Activated CD8-positive, alpha-beta T cell treated with anti-CD3 and anti-CD28 coated beads for 36 hours (primary cell): ENCODE results near the gene HNF4A. TPM values are rescaled to one million over a fixed set of nuclear protein-coding genes. Genes with fewer than 3 reads are reported as not detected.

Source experiments
- ATAC-seq: fragments of 200-7000 bp; cut with Tn5 transposase; one replicate; pipeline ENCODE4 v1.10.0; 2021; ENCODE audit warnings: mild to moderate bottlenecking, moderate library complexity
- CTCF ChIA-PET: fragments of 350-600 bp; sonication (Branson Sonifier 250); formaldehyde crosslinking; loops from one replicate; lab custom pipeline; 2021; ENCODE audit warnings: antibody characterized with exemption; lab: Charles Lee
- POLR2A ChIA-PET: fragments of 350-600 bp; sonication (Branson Sonifier 250); formaldehyde crosslinking; loops from one replicate; lab custom pipeline; 2021; ENCODE audit warnings: antibody characterized with exemption; lab: Charles Lee
- DNase-seq: peaks from one replicate; pipeline ENCODE4 v3.0.0-alpha.2; 2020
- H3K27ac Mint-ChIP-seq: one replicate; pipeline ENCODE4 v1.8.0; 2021; ENCODE audit warnings: mild to moderate bottlenecking, mixed read lengths
- H3K27me3 Mint-ChIP-seq: one replicate; pipeline ENCODE4 v1.8.0; 2021; ENCODE audit warnings: mixed read lengths
- H3K36me3 Mint-ChIP-seq: one replicate; pipeline ENCODE4 v1.8.0; 2021; ENCODE audit warnings: low read depth, mixed read lengths
- H3K4me1 Mint-ChIP-seq: one replicate; pipeline ENCODE4 v1.8.0; 2021; ENCODE audit warnings: low read depth, mixed read lengths
- H3K4me3 Mint-ChIP-seq: one replicate; pipeline ENCODE4 v1.8.0; 2021; ENCODE audit warnings: mild to moderate bottlenecking, moderate library complexity, mixed read lengths
- H3K9me3 Mint-ChIP-seq: one replicate; pipeline ENCODE4 v1.8.0; 2021; ENCODE audit warnings: mixed read lengths
- CTCF ChIP-seq: fragments of 200-600 bp; IDR thresholded peaks from one replicate; pipeline ENCODE4 v1.8.0; 2022; ENCODE audit warnings: antibody characterized with exemption, mild to moderate bottlenecking
- intact Hi-C: fragments of 100-400 bp; cut with micrococcal nuclease; formaldehyde crosslinking; loops from one replicate; pipeline ENCODE4 v1.10.0; 2022
- total RNA-seq, 2 experiments: library from RNA; stranded (reverse); gene quantifications; one replicate each; pipeline ENCODE4 v1.2.3, GENCODE V29; 2021

The HNF4A gene
- total RNA-seq, 2 experiments from 2014 or later = not detected

- no peaks in the 10 kb centered on the region for H3K4me1 Mint-ChIP-seq
- TF ChIP-seq CTCF = no peak
Measured at GRCh38 chr20:44403194-44404112, 48.0 kb downstream of the HNF4A start.

GRCh38 chr20:44404204-44405181, 49.0 kb downstream of the HNF4A start:
- ATAC-seq (no peak), DNase-seq (no peak)
- H3K27me3 Mint-ChIP-seq = no peaks in the 10 kb centered on the region
- CTCF ChIA-PET = no interaction called here
- H3K4me3 Mint-ChIP-seq = no peak overlapping the region
- POLR2A ChIA-PET = no interaction called here
- H3K27ac Mint-ChIP-seq = no peak overlapping the region
- H3K36me3 Mint-ChIP-seq = no peaks in the 10 kb centered on the region
- no peaks in the 10 kb centered on the region for H3K4me1 Mint-ChIP-seq
- no peak for TF ChIP-seq CTCF
- intact Hi-C loops = no loop called here
- peaks cover 2% of the 10 kb centered on the region for H3K9me3 Mint-ChIP-seq

More at GRCh38 chr20:44403194-44404112, 48.0 kb downstream of the HNF4A start:
- Mint-ChIP-seq H3K27me3 (no peaks in the 10 kb centered on the region), H3K36me3 (no peaks in the 10 kb centered on the region), H3K27ac (no peak overlapping the region), H3K9me3 (peaks cover 2% of the 10 kb centered on the region), H3K4me3 (no peak overlapping the region)
- ATAC-seq (no peak), DNase-seq (no peak)
- CTCF ChIA-PET = no interaction called here
- POLR2A ChIA-PET = no interaction called here
- intact Hi-C loops = no loop called here

GRCh38 chr20:44405257-44405656, 49.8 kb downstream of the HNF4A start:
- ChIA-PET POLR2A (no interaction called here), CTCF (no interaction called here)
- intact Hi-C loops = no loop called here
- no peaks in the 10 kb centered on the region for H3K4me1 Mint-ChIP-seq
- no peak overlapping the region for H3K27ac Mint-ChIP-seq
- H3K27me3 Mint-ChIP-seq = no peaks in the 10 kb centered on the region
- H3K9me3 Mint-ChIP-seq = peaks cover 2% of the 10 kb centered on the region
- ATAC-seq = no peak
- H3K36me3 Mint-ChIP-seq = no peaks in the 10 kb centered on the region
- TF ChIP-seq CTCF = no peak
- no peak for DNase-seq
- H3K4me3 Mint-ChIP-seq = no peak overlapping the region

- Mint-ChIP-seq H3K27me3 (no peaks in the 10 kb centered on the region), H3K4me3 (no peak overlapping the region), H3K4me1 (no peaks in the 10 kb centered on the region), H3K36me3 (no peaks in the 10 kb centered on the region), H3K9me3 (peaks cover 2% of the 10 kb centered on the region), H3K27ac (no peak overlapping the region)
- no peak for TF ChIP-seq CTCF
- ATAC-seq = no peak
- intact Hi-C loops = no loop called here
- DNase-seq = no peak
- ChIA-PET CTCF (interaction anchor here (1.6 kb wide), 1 partner anchor 9 kb away, joined by 3 read pairs; no protein-coding TSS in a partner anchor), POLR2A (no interaction called here)
Measured at GRCh38 chr20:44405785-44406571, 50.5 kb downstream of the HNF4A start.
